GM18526 (cell line): ENCODE measurements around the gene SH3BP4.

Source experiments
- POLR2A ChIP-seq: IDR thresholded peaks from 3 replicates; pipeline ENCODE4 v1.6.1; 2011; ENCODE audit not compliant: insufficient read length; ENCODE audit errors: extremely low read depth

The SH3BP4 gene, protein sequence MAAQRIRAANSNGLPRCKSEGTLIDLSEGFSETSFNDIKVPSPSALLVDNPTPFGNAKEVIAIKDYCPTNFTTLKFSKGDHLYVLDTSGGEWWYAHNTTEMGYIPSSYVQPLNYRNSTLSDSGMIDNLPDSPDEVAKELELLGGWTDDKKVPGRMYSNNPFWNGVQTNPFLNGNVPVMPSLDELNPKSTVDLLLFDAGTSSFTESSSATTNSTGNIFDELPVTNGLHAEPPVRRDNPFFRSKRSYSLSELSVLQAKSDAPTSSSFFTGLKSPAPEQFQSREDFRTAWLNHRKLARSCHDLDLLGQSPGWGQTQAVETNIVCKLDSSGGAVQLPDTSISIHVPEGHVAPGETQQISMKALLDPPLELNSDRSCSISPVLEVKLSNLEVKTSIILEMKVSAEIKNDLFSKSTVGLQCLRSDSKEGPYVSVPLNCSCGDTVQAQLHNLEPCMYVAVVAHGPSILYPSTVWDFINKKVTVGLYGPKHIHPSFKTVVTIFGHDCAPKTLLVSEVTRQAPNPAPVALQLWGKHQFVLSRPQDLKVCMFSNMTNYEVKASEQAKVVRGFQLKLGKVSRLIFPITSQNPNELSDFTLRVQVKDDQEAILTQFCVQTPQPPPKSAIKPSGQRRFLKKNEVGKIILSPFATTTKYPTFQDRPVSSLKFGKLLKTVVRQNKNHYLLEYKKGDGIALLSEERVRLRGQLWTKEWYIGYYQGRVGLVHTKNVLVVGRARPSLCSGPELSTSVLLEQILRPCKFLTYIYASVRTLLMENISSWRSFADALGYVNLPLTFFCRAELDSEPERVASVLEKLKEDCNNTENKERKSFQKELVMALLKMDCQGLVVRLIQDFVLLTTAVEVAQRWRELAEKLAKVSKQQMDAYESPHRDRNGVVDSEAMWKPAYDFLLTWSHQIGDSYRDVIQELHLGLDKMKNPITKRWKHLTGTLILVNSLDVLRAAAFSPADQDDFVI

GRCh38 chr2:234951664-234952269, at the start of gene SH3BP4:
Gene SH3BP4 (plus strand): TSS chr2:234952017. CDS start chr2:235035003, 82,986 bp downstream.
- TF ChIP-seq POLR2A: no peak

GRCh38 chr2:234904785-234905184, 47.0 kb upstream of the SH3BP4 start:
- TF ChIP-seq POLR2A: no peak

DNA sequence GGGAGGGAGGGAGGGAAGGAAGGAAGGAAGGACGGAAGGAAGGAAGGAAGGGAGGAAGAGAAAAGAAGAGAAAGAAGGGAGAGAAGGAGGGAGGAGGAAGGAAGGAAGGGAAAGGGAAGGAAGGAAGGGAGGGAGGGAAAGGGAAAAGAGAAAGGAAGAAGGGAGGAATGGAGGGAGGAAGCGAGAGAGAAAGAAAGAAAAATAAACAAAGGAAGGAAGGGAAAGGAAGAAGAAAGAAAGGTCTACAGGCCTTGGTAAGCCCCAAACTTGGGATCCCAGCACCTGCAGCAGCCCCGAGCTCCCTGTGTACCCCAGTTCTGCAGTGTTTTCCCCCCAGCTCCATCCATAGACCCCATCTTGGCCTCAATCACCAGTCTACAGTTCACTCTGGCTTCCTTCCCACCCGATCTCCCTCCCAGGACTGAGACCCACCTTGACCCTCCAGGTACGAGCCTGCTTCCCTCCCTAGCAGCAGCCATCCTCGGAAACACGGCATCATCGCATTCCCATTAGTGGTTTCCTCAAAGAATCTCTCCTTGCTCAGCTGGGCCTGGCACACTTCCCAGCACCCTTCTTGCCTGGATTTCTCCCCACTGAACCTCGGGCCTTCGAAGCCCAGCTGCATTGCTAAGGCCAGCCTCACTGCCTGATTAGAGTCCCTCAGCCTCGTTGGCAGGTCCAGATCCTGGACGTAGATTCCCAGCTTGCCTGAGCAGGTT, 46.1 kb upstream of the SH3BP4 start:
- no peak for TF ChIP-seq POLR2A

- TF ChIP-seq POLR2A: no peak
Measured at GRCh38 chr2:234910186-234910679, 41.6 kb upstream of the SH3BP4 start.

DNA sequence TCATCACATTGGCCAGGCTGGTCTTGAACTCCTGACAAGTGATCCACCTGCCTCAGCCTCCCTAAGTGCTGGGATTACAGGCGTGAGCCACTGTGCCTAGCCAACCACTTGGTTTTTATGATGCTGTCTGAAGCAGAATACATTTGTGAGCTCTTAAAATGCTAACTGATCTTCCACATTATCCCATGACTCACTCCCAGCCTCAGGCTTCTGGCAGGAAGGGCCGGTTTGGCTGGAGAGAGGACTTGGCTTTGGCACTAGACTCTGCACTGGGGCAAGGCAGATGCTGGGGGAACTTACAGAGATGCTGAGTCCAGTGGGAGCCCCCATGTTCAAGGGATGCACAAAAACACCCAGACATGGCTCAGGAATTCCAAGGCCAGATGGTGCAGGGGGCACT, 40.5 kb upstream of the SH3BP4 start:
- no peak for TF ChIP-seq POLR2A

DNA sequence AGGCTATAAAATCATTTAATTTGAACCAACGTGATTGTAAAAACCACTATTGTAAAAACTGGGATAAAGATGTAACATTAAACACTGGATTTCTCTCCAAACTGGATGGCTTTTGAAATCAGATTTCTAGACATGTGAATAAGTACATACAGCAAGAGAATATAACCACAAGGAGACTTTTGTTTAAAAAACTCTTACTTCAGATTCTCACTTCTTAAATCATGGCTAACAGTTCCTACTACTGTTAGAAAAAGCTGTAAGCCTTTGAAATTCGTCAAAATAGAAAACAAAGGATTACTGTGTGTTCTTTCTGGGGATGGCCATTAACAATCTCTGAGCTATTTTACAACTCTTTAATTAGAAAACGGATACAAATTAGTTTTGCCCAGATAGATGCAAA, 39.4 kb upstream of the SH3BP4 start:
- no peak for TF ChIP-seq POLR2A

GRCh38 chr2:234913208-234913626, 38.6 kb upstream of the SH3BP4 start:
- no peak for TF ChIP-seq POLR2A

- no peak for TF ChIP-seq POLR2A
Measured at GRCh38 chr2:234914371-234915154, 37.3 kb upstream of the SH3BP4 start.

GRCh38 chr2:234916674-234917073, 35.1 kb upstream of the SH3BP4 start:
- no peak for TF ChIP-seq POLR2A

- TF ChIP-seq POLR2A: no peak
Measured at GRCh38 chr2:234917211-234917975, 34.4 kb upstream of the SH3BP4 start.

- TF ChIP-seq POLR2A: no peak
Measured at GRCh38 chr2:234919711-234920110, 32.1 kb upstream of the SH3BP4 start.

DNA sequence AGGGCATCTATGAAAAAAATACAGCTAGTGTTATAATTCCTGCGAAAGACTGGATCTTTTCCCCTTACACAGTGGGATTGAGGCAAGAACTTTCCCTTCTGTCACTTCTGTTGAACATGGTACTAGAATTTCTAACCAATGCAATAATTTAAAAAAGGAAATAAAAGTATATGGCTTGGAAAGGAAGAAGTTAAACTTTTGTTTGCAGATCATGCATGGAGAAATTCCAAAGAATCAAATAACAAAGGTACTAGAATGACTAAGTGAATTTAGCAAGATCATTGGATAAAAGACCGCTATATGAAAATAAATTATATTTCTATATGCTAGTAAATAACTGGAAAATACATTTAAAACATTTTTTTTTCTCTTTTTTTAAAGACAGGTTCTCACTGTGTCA, 31.0 kb upstream of the SH3BP4 start:
- no peak for TF ChIP-seq POLR2A

DNA sequence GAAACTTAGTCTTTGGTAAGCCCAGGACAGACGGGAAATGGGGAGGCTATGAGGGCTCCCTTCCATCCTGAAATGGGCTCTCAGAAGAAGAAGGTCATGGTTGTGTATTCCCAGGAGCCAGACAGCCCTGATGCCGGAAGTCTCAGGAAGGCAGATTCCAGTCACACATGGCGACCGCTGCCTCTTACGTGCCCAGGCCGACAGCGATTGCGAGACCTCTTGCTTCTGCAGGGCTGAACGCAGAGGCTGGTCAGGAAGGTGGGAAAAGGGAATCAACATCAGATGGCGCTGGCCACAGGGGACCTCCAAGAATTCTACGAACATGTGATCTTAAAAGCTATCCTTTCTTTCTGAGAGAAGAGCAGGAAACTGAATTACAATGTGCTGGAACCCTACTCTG, 22.8 kb upstream of the SH3BP4 start:
- TF ChIP-seq POLR2A: no peak
